Stomach smooth muscle (tissue), 2 donors: ENCODE data around the gene SMPD4.
"Not testable (repeated sequence)": the region's sequence is repeated elsewhere in the genome, so short reads cannot be mapped to it uniquely, and the experiment has no call there.

ENCODE experiments used
- H3K27ac ChIP-seq: one replicate; pipeline ENCODE4 v1.7.0; 2013; ENCODE audit warnings: mild to moderate bottlenecking, low read length, inconsistent platforms
- H3K27me3 ChIP-seq, 2 donors: one replicate each; pipeline ENCODE4 v1.7.0; 2013; ENCODE audit warnings: low read length in 2 of 2; ENCODE audit not compliant: insufficient read depth in 2 of 2, control insufficient read depth in 1 of 2
- H3K36me3 ChIP-seq, 2 donors: one replicate each; pipeline ENCODE4 v1.7.0; 2013; ENCODE audit warnings: low read length in 2 of 2; ENCODE audit not compliant: control insufficient read depth in 2 of 2, insufficient read depth in 2 of 2
- H3K4me1 ChIP-seq: one replicate; pipeline ENCODE4 v1.7.0; 2013; ENCODE audit warnings: low read length; ENCODE audit not compliant: control insufficient read depth, insufficient read depth
- H3K4me3 ChIP-seq, 2 donors: one replicate each; pipeline ENCODE4 v1.7.0; 2013; ENCODE audit warnings: low read length in 2 of 2
- H3K9ac ChIP-seq, 2 donors: one replicate each; pipeline ENCODE4 v1.7.0; 2013; ENCODE audit warnings: low read length in 2 of 2, mild to moderate bottlenecking in 1 of 2
- H3K9me3 ChIP-seq, 2 donors: one replicate each; pipeline ENCODE4 v1.7.0; 2013; ENCODE audit warnings: low read length in 2 of 2; ENCODE audit not compliant: control insufficient read depth in 2 of 2
- donor health status: healthy.
- donor health status: Pancreatic carcinoma.

SMPD4 gene

GRCh38 chr2:130138841-130139251 lies 42.6 kb downstream of the SMPD4 start:
- H3K27ac ChIP-seq, H3K9me3 ChIP-seq: not testable (repeated sequence)

GRCh38 chr2:130138326-130138725 lies 43.1 kb downstream of the SMPD4 start:
- not testable (repeated sequence) for H3K4me3 ChIP-seq, H3K9ac ChIP-seq, H3K36me3 ChIP-seq, H3K27me3 ChIP-seq, H3K4me1 ChIP-seq, H3K9me3 ChIP-seq, H3K27ac ChIP-seq

More at GRCh38 chr2:130138841-130139251, 42.6 kb downstream of the SMPD4 start:
- not testable (repeated sequence) for H3K4me3 ChIP-seq, H3K36me3 ChIP-seq, H3K4me1 ChIP-seq, H3K27me3 ChIP-seq, H3K9ac ChIP-seq

GRCh38 chr2:130137118-130137517 lies 44.3 kb downstream of the SMPD4 start:
- H3K27ac ChIP-seq, H3K4me3 ChIP-seq, H3K27me3 ChIP-seq, H3K36me3 ChIP-seq, H3K9me3 ChIP-seq, H3K9ac ChIP-seq, H3K4me1 ChIP-seq: not testable (repeated sequence)

GRCh38 chr2:130136546-130136945 lies 44.9 kb downstream of the SMPD4 start:
- H3K4me3 ChIP-seq, H3K9ac ChIP-seq, H3K4me1 ChIP-seq, H3K36me3 ChIP-seq, H3K27me3 ChIP-seq, H3K9me3 ChIP-seq, H3K27ac ChIP-seq: not testable (repeated sequence)

- no peaks in the 10 kb centered on the region for H3K36me3 ChIP-seq
These were observed 45.5 kb downstream of the SMPD4 start for GRCh38 chr2:130135692-130136541.

GRCh38 chr2:130129120-130129829 lies 52.1 kb downstream of the SMPD4 start, which contains the start of gene POTEF:
POTEF (minus strand) TSS chr2:130129222; CDS start chr2:130120515, 8,707 bp downstream.
- H3K27me3 ChIP-seq, H3K9me3 ChIP-seq, H3K36me3 ChIP-seq, H3K4me3 ChIP-seq, H3K9ac ChIP-seq, H3K27ac ChIP-seq, H3K4me1 ChIP-seq: not testable (repeated sequence)

More at GRCh38 chr2:130135692-130136541, 45.5 kb downstream of the SMPD4 start:
- Histone ChIP-seq H3K27ac (no peak overlapping the region), H3K9ac (no peak overlapping the region), H3K4me1 (no peaks in the 10 kb centered on the region), H3K4me3 (no peak overlapping the region), H3K27me3 (no peaks in the 10 kb centered on the region), H3K9me3 (no peaks in the 10 kb centered on the region)

- H3K27ac ChIP-seq, H3K9ac ChIP-seq, H3K27me3 ChIP-seq, H3K9me3 ChIP-seq, H3K4me3 ChIP-seq, H3K4me1 ChIP-seq, H3K36me3 ChIP-seq: not testable (repeated sequence)
These were observed 52.9 kb downstream of the SMPD4 start for GRCh38 chr2:130128464-130128863.

- not testable (repeated sequence) for H3K4me1 ChIP-seq, H3K9ac ChIP-seq, H3K9me3 ChIP-seq, H3K27me3 ChIP-seq, H3K36me3 ChIP-seq, H3K27ac ChIP-seq, H3K4me3 ChIP-seq
These were observed 53.7 kb downstream of the SMPD4 start for GRCh38 chr2:130127726-130128125.

- H3K4me3 ChIP-seq, H3K4me1 ChIP-seq, H3K27ac ChIP-seq, H3K9me3 ChIP-seq, H3K27me3 ChIP-seq, H3K9ac ChIP-seq, H3K36me3 ChIP-seq: not testable (repeated sequence)
These were observed 60.5 kb downstream of the SMPD4 start for GRCh38 chr2:130120924-130121323.

GRCh38 chr2:130102597-130103363 lies 78.6 kb downstream of the SMPD4 start:
- H3K9me3 ChIP-seq, H3K4me1 ChIP-seq, H3K9ac ChIP-seq, H3K27ac ChIP-seq, H3K27me3 ChIP-seq, H3K4me3 ChIP-seq, H3K36me3 ChIP-seq: not testable (repeated sequence)
